Stimulated activated CD4-positive, alpha-beta T cell treated with anti-CD3 and anti-CD28 coated beads, Interleukin-4, amount 100 ng/mL, for 24 hours (primary cell): ENCODE data around the gene GALNS.
"Not testable (repeated sequence)": the region's sequence is repeated elsewhere in the genome, so short reads cannot be mapped to it uniquely, and the experiment has no call there.

Source experiments
- DNase-seq: peaks from one replicate; pipeline ENCODE4 v3.0.0-alpha.2; 2020

Gene GALNS

DNA sequence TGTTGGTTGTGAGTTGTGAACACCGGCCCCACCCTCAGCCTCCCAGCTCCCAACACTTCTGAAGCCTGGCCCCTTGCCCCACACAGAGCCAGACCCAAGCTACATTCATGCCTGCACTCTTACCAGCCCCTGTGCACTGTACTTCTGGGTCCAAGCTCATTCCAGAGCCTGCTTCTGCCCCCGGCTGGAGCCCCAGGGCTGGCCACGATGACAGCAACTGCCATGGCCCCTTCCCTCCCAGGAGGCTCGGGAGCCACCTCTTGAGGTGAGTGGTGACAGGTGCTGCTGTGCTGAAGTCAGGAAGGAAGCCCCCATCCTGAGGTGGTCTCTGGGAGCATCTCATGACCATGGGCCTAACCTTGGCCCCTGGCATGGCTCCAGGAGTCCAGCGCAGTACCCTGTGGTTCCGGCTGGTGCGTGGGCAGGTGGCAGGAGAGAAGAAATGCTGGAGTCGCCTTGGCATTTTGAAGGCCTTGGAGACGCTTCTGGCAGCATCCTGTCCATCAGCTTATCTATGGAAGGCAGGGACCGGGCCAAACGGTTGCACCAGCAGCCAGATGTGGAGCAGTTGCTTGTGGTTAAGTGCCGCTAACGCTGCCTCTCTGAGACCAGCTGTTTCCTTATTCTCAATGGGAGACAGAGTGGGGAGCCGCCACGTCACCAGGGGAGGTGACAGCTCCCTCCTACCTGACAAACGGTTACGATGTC, 57.0 kb downstream of the GALNS start:
- no peak for DNase-seq

DNA sequence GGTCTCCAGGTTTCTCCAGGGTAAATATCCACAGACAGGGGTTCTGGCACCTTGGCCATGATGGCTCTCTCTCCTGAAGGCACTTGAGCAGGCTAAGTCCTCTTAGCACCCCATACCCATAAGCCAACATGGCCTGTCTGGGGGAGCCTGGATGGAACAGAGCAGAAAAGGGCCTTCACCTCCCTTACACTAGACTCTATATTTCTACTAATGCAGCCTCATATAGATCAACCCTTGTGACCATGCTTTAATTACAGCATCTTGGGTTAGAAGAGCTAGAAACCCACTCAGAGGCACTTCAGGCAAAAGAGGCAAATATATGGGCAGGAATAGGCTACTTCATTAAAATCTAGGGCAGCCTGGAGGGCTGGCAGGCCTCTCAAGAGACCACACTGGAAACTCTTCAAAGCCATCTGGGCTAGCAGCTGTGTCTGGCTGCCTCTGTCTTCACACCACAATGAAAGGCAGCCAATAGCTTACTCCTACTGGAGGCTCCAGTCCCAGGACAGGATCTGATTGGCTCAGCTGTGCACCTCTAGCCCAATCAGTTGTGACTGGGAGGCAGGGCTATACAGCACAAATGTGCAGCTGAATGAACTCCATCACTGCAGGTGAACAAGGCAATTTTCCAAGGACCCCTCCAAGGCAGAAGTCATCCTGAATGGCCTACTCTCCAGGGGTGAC, 57.8 kb downstream of the GALNS start:
- DNase-seq, result no peak

DNA sequence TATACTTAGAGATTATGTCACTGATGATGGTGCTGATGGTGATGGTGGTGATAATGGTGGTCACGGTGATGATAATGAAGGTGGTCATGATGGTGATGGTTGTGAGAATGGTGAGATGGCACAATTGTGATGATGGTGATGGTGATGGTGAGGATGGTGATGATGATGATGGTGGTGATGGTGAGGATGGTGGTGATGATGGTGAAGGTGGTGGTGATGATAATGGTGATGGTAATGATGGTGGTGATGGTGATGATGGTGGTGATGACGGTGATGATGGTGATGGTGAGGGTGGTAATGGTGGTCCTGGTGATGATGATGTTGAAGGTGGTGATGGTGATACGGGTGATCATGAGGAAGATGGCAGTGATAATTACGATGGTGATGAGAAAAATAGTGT, 58.7 kb downstream of the GALNS start:
- DNase-seq, result no peak

DNA sequence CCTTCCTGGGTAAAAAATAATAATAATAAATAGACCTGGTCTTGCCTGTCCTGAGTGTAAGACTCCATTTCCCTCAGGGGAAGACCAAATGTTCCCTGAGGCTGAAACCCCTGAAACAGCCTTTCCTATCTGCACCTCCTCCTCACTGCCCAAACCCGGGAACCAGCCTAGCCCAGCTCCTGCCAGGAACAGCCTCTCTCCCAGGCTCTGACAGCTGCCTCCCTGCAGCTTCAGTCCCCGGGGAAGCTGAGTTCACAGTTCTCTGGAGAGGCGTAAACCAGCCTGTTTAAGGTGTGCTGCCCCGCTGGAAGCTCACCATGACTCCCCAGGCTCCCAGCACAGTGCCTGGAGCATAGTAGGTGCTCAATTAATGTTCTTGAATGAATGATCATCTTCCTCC, 60.5 kb downstream of the GALNS start:
- no peak for DNase-seq

DNA sequence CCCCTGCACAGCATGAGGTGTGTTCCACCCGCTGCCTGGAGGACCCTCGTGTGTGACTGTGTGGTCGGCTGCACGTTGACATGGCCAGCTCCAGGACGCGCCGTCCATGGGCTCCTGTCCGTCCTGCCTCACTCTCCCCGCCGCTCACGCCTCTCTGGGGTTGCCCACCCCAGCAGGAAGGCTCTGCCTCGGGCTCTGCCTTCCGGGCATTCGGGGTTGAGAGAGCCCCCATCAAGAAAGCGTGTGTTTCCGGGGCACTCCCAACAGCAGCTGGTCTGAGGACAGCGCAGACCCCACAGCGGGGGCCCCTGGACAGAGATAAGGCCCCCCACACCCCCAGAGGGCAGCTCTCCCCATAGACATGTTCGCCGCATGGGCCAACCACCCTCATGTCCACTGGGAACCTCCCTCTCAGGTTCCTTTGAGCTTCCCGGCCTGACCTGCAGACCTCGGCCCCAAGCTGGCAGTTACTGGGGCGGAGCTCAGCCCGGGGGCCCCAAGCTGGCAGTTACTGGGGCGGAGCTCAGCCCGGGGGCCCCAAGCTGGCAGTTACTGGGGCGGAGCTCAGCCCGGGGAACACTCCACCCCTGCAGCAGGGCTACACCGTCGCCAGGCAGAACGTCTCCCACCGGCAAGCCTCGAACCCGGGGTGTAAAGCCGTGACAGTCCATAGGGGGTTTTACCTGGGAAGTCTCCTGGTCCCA, 63.3 kb downstream of the GALNS start:
- DNase-seq, result no peak

DNA sequence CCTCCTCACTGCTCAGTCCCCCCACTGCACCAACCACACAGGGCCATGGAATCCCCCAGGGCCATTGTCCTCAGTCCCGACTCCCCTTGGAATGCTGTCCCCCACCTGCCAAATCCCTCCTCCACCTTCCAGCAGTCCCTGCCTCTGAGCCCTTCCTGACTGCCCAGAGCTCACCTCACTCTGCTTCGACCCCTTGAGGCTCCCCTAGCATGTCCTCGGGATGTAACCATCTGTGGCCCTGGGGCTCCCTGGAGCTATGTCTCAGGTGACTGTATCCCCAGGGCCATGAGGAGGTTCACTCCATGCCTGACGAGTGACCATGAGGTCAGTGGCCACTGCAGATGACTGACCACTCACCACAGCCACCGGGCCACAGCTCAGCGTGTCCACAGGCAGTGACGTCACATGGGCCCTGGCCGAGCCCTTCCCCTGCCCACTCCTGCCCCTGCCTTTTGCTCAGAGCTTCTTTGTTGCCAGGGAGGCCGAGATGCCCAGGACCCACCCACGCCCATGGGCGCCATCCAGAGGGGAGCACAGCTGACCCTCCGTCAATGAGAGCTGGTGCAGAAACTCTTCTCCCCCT, 64.0 kb downstream of the GALNS start:
- no peak for DNase-seq

DNA sequence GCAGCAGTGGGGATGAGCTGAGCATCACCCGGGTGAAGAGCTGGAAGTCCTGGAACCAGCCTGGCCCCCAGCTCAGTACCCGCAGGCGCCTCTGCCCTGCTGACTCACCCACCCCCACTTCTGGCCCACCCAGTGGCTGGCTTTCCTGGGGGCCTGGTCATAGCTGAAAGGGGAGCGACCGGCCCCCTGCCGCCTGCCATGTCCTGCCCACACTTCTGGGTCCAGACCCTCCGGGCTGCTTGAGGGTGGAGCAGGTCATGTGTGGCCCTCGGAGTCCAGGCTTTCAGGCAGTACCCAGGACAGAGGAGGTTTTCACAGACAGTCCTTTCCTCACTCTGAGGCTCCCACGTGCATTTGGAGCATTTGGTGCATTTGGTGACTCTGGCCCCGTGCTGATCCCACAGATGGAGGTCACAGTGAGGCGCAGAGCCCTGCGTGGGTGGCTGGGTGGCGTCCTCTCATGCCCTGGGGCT, 64.6 kb downstream of the GALNS start:
- DNase-seq, result no peak

DNA sequence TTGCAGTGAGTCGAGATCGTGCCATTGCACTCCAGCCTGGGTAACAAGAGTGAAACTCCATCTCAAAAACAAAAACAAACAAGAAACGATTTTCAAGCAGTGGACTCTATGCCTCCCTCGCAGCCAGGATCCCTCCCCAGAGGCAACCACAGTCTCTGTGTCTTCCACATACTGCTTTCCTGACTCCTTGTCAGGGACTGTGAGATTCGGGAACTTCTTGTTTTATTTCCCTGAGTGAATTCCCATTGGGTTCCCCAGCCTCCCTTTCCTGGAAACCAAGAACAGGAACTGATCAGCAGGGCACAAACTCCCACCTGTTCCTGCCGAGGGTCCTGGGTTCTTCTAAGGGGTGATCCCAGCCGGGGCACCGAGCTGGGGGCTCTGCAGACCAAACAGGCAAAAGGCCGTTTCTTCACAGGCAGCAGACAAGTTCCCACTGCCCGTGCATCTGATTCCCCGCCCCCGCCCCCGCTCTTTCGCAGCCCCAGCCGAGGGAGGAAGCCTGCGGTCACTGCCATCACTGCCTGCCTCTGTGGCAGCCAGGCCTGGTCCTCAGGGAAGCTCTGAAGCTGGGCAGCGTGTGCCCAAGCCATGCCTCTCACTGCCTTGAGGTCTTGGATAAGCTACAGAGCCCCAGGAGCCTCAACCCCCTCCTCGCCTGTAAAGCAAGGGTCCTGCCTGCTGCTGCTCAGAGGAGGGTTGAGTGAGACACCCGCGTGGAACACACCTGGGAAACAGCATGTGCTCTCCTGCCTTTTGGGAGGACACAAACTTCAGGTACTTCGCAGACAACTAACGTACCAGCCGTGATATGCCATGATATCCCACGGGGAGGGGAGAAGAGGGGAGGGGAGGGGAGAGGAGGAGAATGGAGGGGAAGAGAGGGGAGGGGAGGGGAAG, 66.2 kb downstream of the GALNS start:
- DNase-seq, result peak; percentile 57

DNA sequence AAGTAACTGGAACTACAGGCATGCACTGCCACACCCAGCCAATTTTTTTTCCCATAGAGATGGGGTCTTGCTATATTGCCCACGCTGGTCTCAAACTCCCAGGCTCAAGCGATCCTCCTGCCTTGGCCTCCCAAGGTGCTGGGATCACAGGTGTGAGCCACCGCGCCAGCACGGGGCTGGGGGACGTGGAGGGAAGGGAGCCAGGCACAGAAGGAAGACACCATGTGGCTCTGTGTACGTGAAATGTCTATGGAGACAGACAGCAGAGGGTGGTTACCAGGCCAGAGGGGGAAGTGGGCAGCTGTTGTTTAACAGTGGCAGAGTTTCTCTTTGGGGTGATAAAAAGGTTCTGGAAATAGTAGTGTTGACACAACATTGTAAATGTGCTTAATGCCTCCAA, 67.2 kb downstream of the GALNS start:
- no peak for DNase-seq

DNA sequence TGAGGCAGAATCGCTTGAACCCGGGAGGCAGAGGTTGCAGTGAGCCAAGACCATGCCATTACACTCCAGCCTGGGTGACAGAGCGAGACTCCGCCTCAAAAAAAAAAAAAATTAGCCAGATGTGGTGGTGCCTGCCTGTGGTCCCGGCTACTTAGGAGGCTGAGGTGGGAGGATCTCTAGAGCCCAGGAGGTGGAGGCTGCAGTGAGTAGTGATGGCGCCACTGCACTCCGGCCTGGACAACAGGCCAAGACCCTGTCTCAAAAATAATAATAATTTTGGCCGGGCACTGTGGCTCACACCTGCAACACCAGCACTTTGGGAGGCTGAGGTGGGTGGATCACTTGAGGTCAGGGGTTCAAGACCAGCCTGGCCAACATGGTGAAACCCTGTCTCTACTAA, 68.0 kb downstream of the GALNS start:
- not testable (repeated sequence) for DNase-seq

DNA sequence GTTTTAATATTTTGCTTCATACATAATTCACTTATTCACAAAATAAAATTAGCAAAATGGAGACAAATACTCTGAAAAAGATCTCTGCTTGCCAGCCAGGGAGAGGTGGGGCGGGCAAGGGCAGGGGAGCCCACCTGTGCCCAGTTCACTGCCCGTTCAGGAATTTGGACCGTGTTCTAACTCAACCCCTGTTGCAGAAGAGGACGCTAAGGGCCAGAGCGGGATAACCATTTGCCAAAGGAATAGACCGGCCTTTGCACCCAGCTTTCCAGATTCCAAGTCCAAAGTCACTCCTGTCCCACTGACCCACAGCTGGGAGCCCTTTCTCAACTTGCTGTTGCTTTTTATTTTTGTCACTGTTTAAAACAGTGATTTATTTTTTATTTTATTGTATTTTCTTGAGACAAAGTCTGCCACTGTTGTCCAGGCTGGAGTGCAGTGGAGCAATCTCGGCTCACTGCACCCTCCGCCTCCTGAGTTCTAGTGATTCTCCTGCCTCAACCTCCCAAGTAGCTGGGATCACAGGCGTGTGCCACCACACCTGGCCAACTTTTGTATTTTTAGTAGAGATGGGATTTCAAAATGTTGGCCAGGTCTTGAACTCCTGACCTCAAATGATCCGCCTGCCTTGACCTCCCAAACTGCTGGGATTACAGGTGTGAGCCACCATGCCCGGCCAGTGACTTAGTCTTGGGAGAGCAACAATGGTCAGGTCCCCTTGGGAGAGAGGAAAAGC, 69.0 kb downstream of the GALNS start:
- DNase-seq, result no peak

DNA sequence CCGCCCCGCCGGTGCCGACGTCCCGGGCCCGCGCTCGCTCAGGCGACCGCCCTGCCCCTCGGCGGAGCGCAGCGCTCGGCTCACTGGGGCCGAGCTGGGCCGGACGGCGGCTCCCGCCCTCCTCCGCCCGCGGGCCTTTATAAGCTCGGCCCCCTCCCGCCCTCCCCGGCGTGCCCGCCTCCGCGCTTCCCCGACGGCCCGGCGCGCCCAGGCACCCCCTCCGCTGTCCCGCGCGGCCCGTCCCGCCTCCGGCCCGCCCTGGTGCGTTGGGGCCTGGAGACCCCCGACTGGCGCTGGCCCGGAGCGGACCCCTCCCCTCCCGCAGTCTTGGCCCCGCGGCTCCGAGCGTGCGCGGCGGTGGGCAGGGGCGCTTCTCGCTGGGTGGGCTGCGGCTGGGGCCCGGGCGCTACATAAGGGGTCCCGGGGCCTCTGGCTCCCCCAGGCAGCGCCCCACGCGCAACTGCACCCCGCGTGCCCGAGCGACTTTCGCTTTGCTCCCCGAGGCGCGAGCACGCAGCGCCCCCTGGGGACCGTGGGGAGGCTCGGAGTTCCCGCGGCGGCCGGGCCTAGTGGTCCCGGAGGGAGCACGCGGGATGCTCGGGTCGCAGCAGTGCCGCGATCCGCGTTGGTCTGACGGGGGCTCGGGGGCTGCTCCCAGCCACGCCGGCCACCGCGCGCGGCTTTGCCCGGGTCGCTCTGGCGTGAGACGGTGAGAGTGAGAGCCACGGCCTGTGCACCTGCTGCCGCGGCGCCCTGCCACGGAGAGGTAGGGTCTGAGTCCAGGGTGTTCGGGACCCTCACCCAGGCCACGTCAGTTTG, 71.4 kb downstream of the GALNS start, which contains the start of gene PIEZO1:
Gene PIEZO1, minus strand, starts transcription at position 115 of the 819 bp plus-strand sequence. CDS start 256 bp downstream, outside the sequence.
- DNase-seq, result peak; percentile 79

DNA sequence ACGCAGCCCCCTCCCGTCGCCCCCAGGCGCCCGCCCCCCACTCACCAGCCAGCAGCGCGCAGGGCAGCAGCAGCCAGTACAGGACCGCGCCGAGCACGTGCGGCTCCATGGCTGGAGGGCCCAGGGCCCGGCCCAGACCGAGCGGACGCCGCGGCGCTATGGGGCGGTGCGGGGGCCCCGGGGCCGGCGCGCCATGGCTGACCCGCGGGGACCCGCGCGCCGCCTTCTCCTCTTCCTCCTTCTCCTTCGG, 72.0 kb downstream of the GALNS start:
- DNase-seq, result no peak

DNA sequence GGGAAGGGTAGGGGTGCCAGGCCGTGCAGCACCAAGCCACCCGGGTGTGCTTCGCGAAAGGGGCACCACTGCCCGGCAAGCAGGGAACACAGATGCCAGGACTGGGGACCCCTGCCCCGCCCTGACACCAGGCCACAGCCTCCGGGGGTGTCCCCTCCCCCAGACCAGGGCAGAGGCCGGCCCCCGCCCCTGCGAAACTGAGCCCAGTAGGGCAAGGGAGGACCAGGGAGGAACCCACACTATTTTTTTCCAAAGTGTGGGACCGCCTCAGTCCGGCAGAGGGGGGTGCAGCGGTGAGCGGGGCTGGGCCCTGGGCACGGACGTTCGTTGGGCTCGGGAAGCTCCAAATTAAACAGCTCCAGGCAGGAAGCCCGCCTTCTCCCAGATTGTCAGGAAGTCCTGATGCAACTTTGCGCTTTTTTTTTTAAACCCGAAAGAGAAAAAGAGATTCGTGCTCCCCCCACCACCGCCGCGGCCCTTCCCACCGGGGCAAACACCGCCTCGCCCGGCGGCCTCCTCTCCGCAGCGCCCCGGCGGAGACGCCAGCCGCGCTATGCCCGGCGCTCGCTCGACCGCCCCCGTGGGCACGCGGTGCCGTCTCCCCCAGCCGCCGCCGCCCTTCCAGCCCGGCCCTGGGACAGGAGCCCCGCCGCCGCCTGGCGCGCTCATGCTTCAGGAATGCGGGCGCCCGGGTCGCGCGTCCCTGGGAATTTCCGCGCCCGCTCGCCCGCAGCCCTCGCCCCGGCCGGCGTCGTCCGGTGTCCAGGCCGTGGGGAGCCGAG, 72.5 kb downstream of the GALNS start:
- peak; percentile 57 for DNase-seq

DNA sequence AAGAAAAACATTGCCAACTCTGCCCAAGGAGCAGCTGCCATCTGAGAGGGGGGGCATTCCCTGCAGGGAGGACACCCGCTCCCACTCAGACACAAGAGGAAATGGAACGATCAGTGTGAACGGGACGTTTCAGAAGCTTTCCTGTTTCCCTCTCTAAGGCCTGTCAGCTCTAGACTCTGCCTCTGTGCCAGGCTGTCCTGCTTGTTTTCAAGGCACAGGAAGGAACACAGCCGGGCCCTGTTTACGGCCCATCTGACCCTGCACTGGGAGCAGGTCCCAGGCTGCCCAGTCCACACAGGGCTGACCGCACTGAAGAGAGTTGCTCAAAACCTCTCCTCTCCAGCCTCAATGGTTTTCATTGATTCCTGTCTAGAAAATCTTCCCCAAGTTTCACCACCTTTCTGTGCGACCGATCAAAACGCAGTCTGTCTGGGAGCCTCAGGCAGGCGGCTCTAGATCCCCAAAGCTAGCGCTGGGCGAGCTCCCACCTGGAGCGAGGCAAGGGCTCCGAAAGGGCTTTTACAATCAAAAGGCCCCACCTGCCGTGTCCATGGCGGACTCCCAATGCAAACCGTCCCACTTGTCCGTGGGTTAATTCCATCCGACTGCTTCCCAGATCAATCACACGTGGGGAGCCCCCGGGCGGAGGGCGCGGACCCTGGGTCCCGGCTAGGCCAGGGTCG, 73.2 kb downstream of the GALNS start:
- peak; percentile 34 for DNase-seq

DNA sequence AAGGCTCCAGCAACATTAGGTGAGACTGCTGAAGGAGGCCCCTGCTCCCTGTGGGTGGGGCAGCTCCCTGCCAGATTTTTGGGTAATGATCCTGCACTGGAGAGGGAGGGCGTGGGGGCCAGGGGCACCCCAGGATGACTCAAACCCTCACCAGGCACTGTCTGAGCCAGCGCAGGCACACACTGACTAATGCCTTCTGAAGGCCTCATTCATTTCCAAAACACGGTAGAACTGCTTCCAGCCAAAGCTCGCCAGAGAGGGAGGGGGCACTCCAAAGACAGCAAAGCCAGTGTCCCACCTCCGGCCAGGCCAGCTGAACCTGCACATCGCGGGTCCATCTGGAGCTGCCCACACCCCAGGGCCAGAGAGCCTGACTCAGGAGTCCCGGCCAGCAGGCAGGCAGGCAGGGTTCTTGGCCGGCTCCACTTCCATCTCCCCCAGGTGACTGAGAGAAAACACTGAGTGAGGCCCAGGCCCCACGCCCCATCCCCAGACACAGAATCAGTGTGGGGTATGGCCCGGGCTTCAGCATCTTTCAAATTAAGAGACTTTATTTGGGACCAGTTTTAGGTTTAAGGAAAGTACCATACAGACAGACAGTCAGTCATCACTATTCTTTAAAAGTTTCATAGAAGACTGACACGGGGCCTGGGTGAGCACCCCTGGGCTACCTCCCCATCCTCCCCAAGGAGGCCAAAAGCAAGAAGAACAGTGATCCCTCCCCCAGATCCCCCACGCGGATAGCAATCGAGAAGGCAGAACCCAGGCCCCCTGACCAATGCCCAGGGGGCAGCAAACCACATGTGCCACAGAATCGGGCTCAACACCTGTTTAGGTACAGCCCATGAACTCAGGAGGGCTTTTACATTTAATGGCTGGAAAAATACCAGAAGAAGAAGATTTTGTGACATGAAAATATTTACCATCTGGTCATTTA, 74.0 kb downstream of the GALNS start:
- DNase-seq, result peak; percentile 88

DNA sequence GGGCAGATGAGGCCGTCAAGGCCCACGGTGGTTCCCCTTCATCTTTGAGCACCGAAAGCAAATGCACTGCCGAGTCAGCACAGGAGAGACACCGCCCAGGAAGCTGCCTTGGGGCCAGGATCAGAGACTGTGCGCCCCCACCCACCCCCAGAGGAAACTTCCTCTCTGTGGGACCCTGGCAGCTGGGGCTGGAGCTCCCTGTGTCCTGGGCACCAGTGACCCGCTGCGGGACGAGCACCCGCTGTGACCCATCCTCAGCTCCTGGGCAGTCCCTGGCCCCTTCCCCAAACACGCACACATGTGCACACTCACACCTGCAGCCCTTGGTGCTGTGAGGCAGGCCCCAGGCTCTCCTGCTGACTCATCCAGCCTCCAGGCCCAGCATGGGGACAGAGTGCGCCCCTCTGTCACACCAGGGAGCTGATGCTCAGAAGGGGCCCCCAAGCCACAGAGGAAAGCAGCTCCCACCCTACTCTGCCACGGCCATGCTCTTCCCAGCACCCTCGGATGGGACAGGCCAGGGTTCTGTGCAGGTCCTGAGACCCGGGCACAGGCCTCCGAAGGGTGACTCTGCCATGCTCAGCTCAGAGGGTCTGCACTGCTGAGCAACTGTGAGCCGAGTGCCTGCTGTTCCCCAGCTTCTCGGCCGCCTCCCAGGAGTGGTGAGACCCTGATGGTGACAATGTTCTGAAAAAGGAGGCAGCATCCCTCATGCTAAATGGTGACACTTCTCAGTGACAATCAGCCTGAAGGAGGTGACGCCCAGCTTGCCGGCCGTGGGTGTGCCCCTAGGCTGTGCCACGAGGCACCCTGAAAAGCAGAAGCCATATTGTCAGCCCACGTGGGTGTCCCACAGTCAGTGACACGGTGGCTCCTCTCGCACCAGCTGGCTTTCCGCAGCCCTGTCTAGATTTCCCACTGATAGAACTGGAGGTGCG, 75.3 kb downstream of the GALNS start:
- DNase-seq, result peak; percentile 75
